Measurements from ENCODE around the gene SPZ1. TPM values are rescaled to one million over a fixed set of nuclear protein-coding genes. Genes with fewer than 3 reads are reported as not detected.

SPZ1 gene
- total RNA-seq, 1 donor, result not detected

GRCh38 chr5:80308526-80308925 lies 11.3 kb upstream of the SPZ1 start:
- TF ChIP-seq CTCF (IDR thresholded peaks at IDR 0.05; ENCODE audit: extremely low read depth, low read depth, low read length), result no peak
- H3K4me1 ChIP-seq (ENCODE audit: insufficient read depth, low read length), result no peaks in the 10 kb centered on the region

DNA sequence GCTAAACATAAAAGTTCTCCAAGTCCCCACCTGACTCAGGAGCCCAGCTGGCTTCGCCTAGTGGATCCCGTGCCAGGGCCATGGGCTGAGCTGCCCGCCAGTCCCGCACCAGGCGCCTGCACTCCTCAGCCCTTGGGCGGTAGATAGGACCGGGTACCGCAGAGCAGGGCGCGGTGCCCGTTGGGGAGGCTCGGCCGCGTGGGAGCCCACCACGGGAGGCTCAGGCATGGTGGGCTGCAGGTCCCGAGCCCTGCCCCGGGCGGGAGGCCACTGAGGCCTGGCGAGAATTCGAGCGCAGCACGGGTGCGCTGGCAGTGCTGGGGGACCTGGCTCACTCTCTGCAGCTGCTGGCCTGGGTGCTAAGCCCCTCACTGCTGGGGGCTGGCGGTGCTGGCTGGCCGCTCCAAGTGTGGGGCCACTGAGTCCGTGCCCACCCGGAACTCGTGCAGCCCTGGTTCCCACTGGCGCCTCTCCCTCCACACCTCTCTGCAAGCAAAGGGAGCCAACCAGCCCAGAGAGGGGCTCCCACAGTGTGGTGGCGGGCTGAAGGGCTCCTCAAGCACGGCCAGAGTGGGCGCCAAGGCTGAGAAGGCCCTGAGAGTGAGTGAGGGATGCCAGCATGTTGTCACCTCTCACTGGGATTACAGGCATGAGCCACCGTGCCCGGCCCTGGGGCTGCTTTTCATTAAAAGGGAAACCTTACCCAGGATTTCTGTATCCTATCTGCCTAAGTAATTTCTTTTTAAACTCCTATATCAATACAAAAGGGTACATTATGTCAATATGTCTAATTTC lies 9.7 kb upstream of the SPZ1 start:
- Histone ChIP-seq H3K4me3 (ENCODE audit: insufficient read depth, low read length) (no peak overlapping the region), H3K4me2 (ENCODE audit: insufficient read depth, low read length) (no peak overlapping the region), H3K79me2 (ENCODE audit: insufficient read depth, low read length) (no peaks in the 10 kb centered on the region), H3K27ac (ENCODE audit: low read depth, low read length) (no peak overlapping the region), H3K36me3 (ENCODE audit: insufficient read depth, low read length) (no peaks in the 10 kb centered on the region), H3K4me1 (ENCODE audit: insufficient read depth, low read length) (no peaks in the 10 kb centered on the region), H3K27me3 (ENCODE audit: insufficient read depth, low read length) (peaks cover under 1% of the 10 kb centered on the region), H4K20me1 (ENCODE audit: insufficient read depth, low read length) (no peaks in the 10 kb centered on the region), H2AFZ (ENCODE audit: low read length) (no peak overlapping the region), H3K9me3 (ENCODE audit: low read depth, low read length) (no peaks in the 10 kb centered on the region)
- DNase-seq (ENCODE audit: insufficient read length, low spot score, missing footprints), result no peak
- no peak for TF ChIP-seq CTCF (IDR thresholded peaks at IDR 0.05; ENCODE audit: extremely low read depth, low read depth, low read length)

More at GRCh38 chr5:80308526-80308925, 11.3 kb upstream of the SPZ1 start:
- Histone ChIP-seq H3K27me3 (ENCODE audit: insufficient read depth, low read length) (no peaks in the 10 kb centered on the region), H4K20me1 (ENCODE audit: insufficient read depth, low read length) (no peaks in the 10 kb centered on the region), H2AFZ (ENCODE audit: low read length) (no peak overlapping the region), H3K79me2 (ENCODE audit: insufficient read depth, low read length) (no peaks in the 10 kb centered on the region), H3K9me3 (ENCODE audit: low read depth, low read length) (no peaks in the 10 kb centered on the region), H3K36me3 (ENCODE audit: insufficient read depth, low read length) (no peaks in the 10 kb centered on the region), H3K4me2 (ENCODE audit: insufficient read depth, low read length) (no peak overlapping the region), H3K27ac (ENCODE audit: low read depth, low read length) (no peak overlapping the region), H3K4me3 (ENCODE audit: insufficient read depth, low read length) (no peak overlapping the region)
- peak; percentile 15 for DNase-seq (ENCODE audit: insufficient read length, low spot score, missing footprints)

- no peak for DNase-seq (ENCODE audit: insufficient read length, low spot score, missing footprints)
- Histone ChIP-seq H3K36me3 (ENCODE audit: insufficient read depth, low read length) (no peaks in the 10 kb centered on the region), H3K4me1 (ENCODE audit: insufficient read depth, low read length) (peaks cover 2% of the 10 kb centered on the region), H3K4me3 (ENCODE audit: insufficient read depth, low read length) (no peak overlapping the region), H3K4me2 (ENCODE audit: insufficient read depth, low read length) (no peak overlapping the region), H3K27ac (ENCODE audit: low read depth, low read length) (no peak overlapping the region), H2AFZ (ENCODE audit: low read length) (no peak overlapping the region), H4K20me1 (ENCODE audit: insufficient read depth, low read length) (no peaks in the 10 kb centered on the region), H3K9me3 (ENCODE audit: low read depth, low read length) (no peaks in the 10 kb centered on the region), H3K79me2 (ENCODE audit: insufficient read depth, low read length) (no peaks in the 10 kb centered on the region), H3K27me3 (ENCODE audit: insufficient read depth, low read length) (peaks cover 14% of the 10 kb centered on the region)
- TF ChIP-seq CTCF (IDR thresholded peaks at IDR 0.05; ENCODE audit: extremely low read depth, low read depth, low read length), result no peak
These were observed 4.6 kb upstream of the SPZ1 start for GRCh38 chr5:80315244-80315643.

DNA sequence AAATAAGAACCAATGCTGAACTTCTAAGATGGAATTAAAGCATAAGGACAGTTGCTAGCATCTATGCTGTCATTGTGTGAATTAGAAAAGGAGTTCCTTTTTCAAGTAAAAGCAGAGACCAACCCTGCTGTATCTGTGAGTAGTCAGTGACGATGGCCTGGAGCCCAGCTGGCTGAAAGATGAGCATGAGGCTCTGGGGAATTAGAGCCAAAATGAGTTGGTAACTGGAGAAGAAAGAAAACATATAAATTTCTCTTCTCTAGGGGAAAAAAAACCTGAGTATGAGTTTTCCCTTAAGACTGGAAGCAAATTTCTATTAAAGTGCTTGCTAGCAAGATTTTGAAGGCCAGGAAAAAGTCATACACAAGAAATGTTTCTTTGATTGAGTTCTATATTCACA lies 1.6 kb upstream of the SPZ1 start:
- TF ChIP-seq CTCF (IDR thresholded peaks at IDR 0.05; ENCODE audit: extremely low read depth, low read depth, low read length), result no peak
- no peak overlapping the region for H3K4me3 ChIP-seq (ENCODE audit: insufficient read depth, low read length)
- no peak overlapping the region for H3K27ac ChIP-seq (ENCODE audit: low read depth, low read length)
- H4K20me1 ChIP-seq (ENCODE audit: insufficient read depth, low read length), result no peaks in the 10 kb centered on the region
- no peaks in the 10 kb centered on the region for H3K79me2 ChIP-seq (ENCODE audit: insufficient read depth, low read length)
- DNase-seq (ENCODE audit: insufficient read length, low spot score, missing footprints), result peak; percentile 94
- H3K27me3 ChIP-seq (ENCODE audit: insufficient read depth, low read length), result peaks cover 29% of the 10 kb centered on the region
- H3K36me3 ChIP-seq (ENCODE audit: insufficient read depth, low read length), result no peaks in the 10 kb centered on the region
- peaks cover 2% of the 10 kb centered on the region for H3K4me1 ChIP-seq (ENCODE audit: insufficient read depth, low read length)
- H2AFZ ChIP-seq (ENCODE audit: low read length), result no peak overlapping the region
- H3K9me3 ChIP-seq (ENCODE audit: low read depth, low read length), result no peaks in the 10 kb centered on the region
- no peak overlapping the region for H3K4me2 ChIP-seq (ENCODE audit: insufficient read depth, low read length)
